Activated CD4-positive, CD25-positive, alpha-beta regulatory T cell treated with anti-CD3 and anti-CD28 coated beads, Interleukin-2, amount 50 U/mL, for 72 hours (primary cell): Measurements from ENCODE around the gene IGFBP3.

ENCODE experiments used
- DNase-seq: peaks from one replicate; pipeline ENCODE4 v3.0.0; 2021

The IGFBP3 gene

GRCh38 chr7:45921699-45922519 is 837 bp upstream of the IGFBP3 start:
- DNase-seq, result no peak

GRCh38 chr7:45921381-45921698 is 268 bp upstream of the IGFBP3 start:
- no peak for DNase-seq

- DNase-seq, result no peak
Observed at GRCh38 chr7:45919993-45920459, 1.0 kb downstream of the IGFBP3 start.

- DNase-seq, result no peak
Observed at GRCh38 chr7:45919231-45919784, 1.8 kb downstream of the IGFBP3 start.

DNA sequence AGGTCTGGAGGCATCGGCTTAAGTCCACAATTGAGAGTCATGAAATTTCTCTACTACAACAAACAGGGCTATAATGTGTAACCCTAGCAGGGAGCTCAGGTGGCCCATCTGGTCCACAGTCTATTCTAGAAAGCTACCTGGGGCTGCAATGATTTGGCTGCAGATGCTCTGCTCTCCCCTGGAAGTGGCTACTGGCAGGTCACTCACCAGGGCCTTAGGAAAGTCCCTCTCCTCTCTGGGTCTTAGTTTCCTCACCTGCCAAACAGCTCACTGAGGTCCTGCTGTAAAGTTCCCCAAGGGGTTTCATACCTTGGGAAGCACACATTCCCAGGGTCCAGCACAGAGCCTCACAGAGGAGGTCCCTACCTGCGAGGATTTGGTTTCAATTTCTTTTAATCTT is 2.5 kb downstream of the IGFBP3 start:
- no peak for DNase-seq

DNA sequence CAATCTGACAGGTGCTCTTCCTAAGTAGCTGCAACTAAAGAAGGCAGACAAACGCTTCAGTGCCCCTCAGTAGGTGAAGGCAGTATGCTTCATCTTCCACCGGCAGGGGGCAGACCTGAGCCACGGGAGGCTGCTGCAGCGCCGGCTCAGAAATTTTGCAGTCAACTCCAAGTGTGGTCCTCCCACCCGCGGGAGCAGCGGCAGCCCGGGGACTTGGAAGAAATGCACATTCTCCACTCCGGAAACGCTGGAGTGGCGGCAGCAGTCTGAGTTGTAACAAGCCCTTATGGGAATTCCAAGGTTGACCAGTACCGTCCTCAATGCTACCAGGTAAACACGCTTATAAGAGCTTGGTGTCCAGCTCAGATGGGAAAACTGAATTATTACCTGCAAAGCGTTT is 3.4 kb downstream of the IGFBP3 start:
- peak; percentile 79 for DNase-seq

- DNase-seq, result no peak
Observed at GRCh38 chr7:45917064-45917463, 4.0 kb downstream of the IGFBP3 start.

- no peak for DNase-seq
Observed at GRCh38 chr7:45915606-45916005, 5.5 kb downstream of the IGFBP3 start.

DNA sequence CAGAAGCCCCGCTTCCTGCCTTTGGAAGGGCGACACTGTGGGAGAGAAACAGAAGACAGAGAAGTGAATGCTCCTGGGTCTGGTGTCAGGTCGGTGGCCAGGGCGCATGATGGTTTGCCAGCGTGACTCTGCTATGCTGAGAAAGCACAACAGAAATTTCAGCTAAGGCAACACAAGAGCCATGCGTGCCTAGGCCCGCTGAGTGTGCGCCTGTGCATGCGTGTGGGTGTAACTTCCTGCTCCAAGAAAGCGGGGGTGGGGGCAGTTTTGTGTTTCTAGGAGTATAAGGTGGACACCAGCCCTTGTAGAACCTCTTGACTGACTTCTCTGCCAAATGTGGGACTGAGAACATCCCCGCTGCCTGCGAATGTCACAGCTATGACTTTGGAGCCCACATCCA is 6.2 kb downstream of the IGFBP3 start:
- no peak for DNase-seq

GRCh38 chr7:45912972-45913371 is 8.1 kb downstream of the IGFBP3 start:
- DNase-seq, result no peak

- DNase-seq, result no peak
Observed at GRCh38 chr7:45911311-45911710, 9.8 kb downstream of the IGFBP3 start.

DNA sequence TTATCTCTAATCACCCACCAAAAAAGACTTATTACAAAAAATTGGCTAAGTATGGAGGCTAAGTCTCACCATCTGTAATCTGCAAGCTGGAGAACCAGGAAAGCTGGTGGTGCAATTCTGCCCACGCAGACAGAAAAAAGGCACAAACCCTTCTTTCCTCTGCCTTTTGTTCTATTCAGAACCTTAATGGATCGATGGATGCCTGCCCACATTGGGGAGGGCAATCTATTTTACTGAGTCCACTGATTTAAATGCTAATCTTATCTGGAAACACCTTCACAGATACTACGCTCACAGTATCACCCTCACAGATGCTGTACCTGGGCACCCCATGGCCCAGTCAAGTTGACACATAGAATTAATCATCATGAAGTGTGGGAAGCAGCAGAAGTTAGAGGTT is 10.2 kb downstream of the IGFBP3 start:
- DNase-seq, result no peak

DNA sequence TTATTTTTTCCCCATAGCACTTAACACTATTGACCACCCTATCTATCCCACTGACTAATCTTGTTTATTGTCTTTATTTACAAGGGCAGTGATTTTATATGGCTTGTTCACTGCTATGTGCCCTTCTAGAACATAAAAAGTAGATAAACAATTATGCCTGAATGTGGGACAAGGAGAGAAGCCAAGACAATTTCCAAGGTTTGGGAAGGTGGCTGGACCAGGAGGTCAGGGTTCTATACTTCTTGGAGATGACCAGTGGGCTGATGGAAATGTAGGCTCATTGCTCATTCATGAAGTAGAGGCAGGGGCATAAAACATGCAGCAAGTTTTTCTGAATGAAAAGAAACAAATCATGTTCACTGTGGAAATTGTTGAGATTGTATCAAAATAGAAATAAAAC is 11.5 kb downstream of the IGFBP3 start:
- no peak for DNase-seq

GRCh38 chr7:45902820-45903219 is 18.3 kb downstream of the IGFBP3 start:
- DNase-seq, result no peak

GRCh38 chr7:45901566-45901965 is 19.5 kb downstream of the IGFBP3 start:
- DNase-seq, result no peak

GRCh38 chr7:45898222-45898621 is 22.9 kb downstream of the IGFBP3 start:
- no peak for DNase-seq

GRCh38 chr7:45897042-45897690 is 23.9 kb downstream of the IGFBP3 start:
- DNase-seq, result no peak

GRCh38 chr7:45894665-45895062 is 26.4 kb downstream of the IGFBP3 start:
- no peak for DNase-seq

DNA sequence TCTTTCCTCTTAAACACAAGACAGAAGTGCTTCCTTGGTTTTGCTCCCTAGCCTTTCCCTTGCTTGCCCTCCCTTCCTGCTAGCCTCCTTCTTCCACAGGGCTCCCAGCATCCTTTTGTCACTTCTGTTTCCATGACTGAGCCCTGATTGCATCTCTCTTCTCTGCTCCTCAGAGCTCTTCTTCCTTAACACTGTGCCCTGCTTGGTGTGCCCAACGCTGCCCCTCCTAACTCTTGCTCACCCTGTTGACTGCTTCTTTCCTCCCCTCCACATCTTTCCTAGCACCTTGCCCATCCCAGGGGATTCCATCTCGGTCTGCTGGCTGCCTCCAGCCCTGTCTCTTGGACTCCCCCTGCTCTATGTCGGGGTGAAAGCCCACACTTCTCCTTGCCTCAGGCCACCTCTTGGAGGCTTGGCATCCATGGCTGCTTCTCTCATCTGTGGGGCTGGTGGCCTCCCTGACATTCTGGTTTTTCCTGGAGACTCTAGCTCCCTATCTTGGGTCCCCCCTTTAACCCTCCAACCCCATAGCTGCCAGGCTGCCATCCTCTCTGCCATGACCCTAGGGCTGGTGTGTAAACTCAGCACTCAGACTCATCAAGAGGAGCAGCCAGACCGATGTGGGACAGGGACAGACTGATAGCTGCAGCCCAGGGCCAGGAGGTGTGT is 26.9 kb downstream of the IGFBP3 start:
- DNase-seq, result no peak

DNA sequence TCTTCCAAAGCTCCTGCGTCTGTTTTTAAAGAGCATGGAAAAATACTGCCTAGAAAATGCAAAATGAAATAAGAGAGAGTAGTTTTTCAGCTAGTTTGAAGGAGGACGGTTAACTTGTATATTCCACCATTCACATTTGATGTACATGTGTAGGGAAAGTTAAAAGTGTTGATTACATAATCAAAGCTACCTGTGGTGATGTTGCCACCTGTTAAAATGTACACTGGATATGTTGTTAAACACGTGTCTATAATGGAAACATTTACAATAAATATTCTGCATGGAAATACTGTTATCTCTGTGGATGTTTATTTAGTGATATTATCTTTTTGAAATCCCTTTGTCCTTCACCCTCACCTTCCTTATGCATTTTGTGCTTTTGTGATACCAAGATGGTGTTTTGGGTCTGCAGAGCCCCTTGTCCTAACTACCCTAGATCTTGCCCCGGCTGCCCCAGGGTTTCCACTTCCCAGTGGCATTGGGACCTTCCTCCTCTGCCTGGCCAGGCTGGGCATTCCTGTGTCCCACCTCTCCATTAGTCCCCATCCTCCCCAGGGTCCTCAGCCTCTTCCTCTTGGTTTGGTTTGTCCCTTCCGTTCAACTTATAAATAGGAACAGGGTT is 27.6 kb downstream of the IGFBP3 start:
- DNase-seq, result no peak

DNA sequence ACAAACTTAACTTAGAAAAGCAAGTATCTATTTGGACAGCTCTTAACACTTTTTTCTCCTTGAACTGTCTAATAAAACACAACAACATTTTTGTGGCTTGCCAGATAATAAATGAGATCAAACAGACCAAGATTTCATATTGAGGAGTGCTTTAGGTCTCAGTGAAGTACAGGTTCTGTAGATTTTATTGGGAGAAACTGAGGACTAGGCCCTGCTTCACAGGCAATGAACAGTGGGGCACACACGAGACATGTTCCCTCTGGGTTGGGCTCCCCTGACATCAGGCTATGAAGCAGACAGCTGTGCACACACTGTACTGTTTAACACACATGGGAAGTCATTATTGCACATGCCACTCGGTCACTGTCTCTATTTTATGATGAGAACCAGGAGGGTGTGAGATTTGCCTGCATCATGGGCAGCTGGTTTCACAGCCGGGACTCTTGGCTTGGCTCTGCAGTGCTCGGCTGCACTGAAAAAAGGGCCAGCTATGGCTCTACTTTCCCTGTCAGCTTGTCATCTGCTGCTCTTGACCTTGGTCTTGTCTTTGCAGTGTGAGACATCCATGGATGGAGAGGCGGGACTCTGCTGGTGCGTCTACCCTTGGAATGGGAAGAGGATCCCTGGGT is 28.6 kb downstream of the IGFBP3 start:
- DNase-seq, result no peak

DNA sequence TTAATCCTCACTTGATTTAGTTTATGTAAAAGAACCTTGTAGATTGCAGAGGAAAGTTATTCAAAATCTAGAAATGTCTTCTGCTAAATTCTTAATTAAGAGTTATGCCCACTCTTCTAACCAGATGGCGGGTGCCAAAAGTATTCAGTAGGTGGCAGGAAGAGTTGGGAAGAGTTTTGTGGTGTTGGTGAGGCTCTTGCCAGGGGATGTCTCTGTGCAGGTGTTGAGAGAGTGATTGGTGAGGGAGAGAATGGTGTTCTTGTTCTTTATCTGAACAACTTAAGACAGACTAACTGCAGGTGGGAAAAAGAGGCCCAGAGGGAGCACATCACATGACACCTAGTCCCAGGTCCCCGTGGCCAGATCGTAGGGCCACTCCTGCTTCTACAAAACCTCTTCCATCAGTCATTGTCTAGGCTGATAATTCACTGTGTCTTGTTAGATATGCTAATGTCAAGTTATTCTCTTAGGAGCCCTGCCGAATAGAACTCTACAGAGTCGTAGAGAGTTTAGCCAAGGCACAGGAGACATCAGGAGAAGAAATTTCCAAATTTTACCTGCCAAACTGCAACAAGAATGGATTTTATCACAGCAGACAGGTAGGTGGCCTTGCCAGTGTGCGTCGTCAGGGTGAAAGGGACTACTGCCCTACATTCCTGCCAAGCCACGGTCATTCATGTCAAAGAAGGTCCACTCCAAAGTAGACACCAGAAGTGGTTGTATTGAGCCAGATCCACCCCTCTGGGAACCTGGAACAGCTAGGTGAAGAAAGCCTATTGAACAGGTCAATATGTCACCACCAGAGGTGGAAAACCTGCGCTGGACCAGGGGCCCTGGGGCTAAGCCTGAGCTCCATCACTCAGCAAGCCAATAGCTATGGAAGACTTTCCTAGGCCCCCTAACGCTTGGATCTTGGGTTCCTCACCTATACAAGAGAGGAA is 29.3 kb downstream of the IGFBP3 start:
- no peak for DNase-seq
